Astrocyte (in vitro differentiated cells and primary cell): ENCODE results near the gene ZBP1. TPM values are rescaled to one million over a fixed set of nuclear protein-coding genes. Genes with fewer than 3 reads are reported as not detected.
A peak's percentile ranks its signal among the peaks of the same experiment; 100 is the strongest.

Source experiments
- DNase-seq: peaks from one replicate; pipeline ENCODE4 v3.0.0-alpha.2; 2010; ENCODE audit warnings: low read depth
- FAIRE-seq: peaks from 2 replicates; lab custom pipeline; 2011; peaks lifted over from hg19 to GRCh38; lab: Jason Lieb, UNC
- H2AFZ ChIP-seq: 2 replicates; pipeline ENCODE4 v1.6.0; 2012; ENCODE audit warnings: low read depth, low read length, inconsistent platforms
- H3K27ac ChIP-seq: 2 replicates; pipeline ENCODE4 v1.5.1; 2011; ENCODE audit warnings: low read depth, low read length, inconsistent platforms
- H3K27me3 ChIP-seq: 2 replicates; pipeline ENCODE4 v1.6.0; 2011; ENCODE audit warnings: low read length, inconsistent platforms; ENCODE audit not compliant: insufficient read depth
- H3K36me3 ChIP-seq: 2 replicates; pipeline ENCODE4 v1.5.1; 2011; ENCODE audit warnings: low read length, inconsistent platforms; ENCODE audit not compliant: insufficient read depth
- H3K4me1 ChIP-seq: 2 replicates; pipeline ENCODE4 v1.5.1; 2011; ENCODE audit warnings: low read length, inconsistent platforms; ENCODE audit not compliant: insufficient read depth
- H3K4me2 ChIP-seq: 2 replicates; pipeline ENCODE4 v1.6.0; 2012; ENCODE audit warnings: low read length, inconsistent platforms
- H3K4me3 ChIP-seq: 2 replicates; pipeline ENCODE4 v1.5.1; 2011; ENCODE audit warnings: low read depth, mild to moderate bottlenecking, low read length, inconsistent platforms; ENCODE audit not compliant: insufficient read depth
- H3K79me2 ChIP-seq: 2 replicates; pipeline ENCODE4 v1.6.0; 2012; ENCODE audit warnings: mild to moderate bottlenecking, low read length, inconsistent platforms; ENCODE audit not compliant: insufficient read depth
- H3K9ac ChIP-seq: 2 replicates; pipeline ENCODE4 v1.6.0; 2012; ENCODE audit warnings: mild to moderate bottlenecking, low read length, inconsistent platforms
- H3K9me3 ChIP-seq: 2 replicates; pipeline ENCODE4 v1.5.1; 2012; ENCODE audit warnings: low read depth, mild to moderate bottlenecking, low read length, inconsistent platforms; ENCODE audit not compliant: insufficient read depth
- H4K20me1 ChIP-seq: 2 replicates; pipeline ENCODE4 v1.6.0; 2012; ENCODE audit warnings: low read length, inconsistent platforms; ENCODE audit not compliant: insufficient read depth
- H3K27ac Mint-ChIP-seq: one replicate; pipeline ENCODE4 v1.8.0; 2021; ENCODE audit warnings: mild to moderate bottlenecking, mixed read lengths; ENCODE audit not compliant: unreplicated experiment
- H3K27me3 Mint-ChIP-seq: one replicate; pipeline ENCODE4 v1.8.0; 2021; ENCODE audit warnings: low read depth, mixed read lengths; ENCODE audit not compliant: unreplicated experiment
- H3K36me3 Mint-ChIP-seq: one replicate; pipeline ENCODE4 v1.8.0; 2021; ENCODE audit warnings: low read depth, mixed read lengths; ENCODE audit not compliant: unreplicated experiment
- H3K4me1 Mint-ChIP-seq: one replicate; pipeline ENCODE4 v1.8.0; 2021; ENCODE audit warnings: low read depth, mixed read lengths; ENCODE audit not compliant: unreplicated experiment
- H3K4me3 Mint-ChIP-seq: one replicate; pipeline ENCODE4 v1.8.0; 2021; ENCODE audit warnings: mild to moderate bottlenecking, moderate library complexity, mixed read lengths; ENCODE audit not compliant: unreplicated experiment
- H3K9me3 Mint-ChIP-seq: one replicate; pipeline ENCODE4 v1.8.0; 2021; ENCODE audit warnings: mild to moderate bottlenecking, mixed read lengths; ENCODE audit not compliant: unreplicated experiment
- EZH2 ChIP-seq: IDR thresholded peaks from 2 replicates; pipeline ENCODE4 v1.6.1; 2012; ENCODE audit warnings: mild to moderate bottlenecking, low read length, inconsistent platforms; ENCODE audit not compliant: insufficient read depth
- total RNA-seq: library from RNA; stranded (reverse); gene quantifications from 2 replicates; pipeline ENCODE4 v1.2.1, GENCODE V29; 2021
- TF ChIP-seq, protein P1 (sequence below): IDR thresholded peaks from 2 replicates; pipeline ENCODE4 v1.5.1; 2011; ENCODE audit warnings: low read depth, mild to moderate bottlenecking, inconsistent platforms, low read length, moderate library complexity; ENCODE audit not compliant: insufficient read depth

ZBP1 gene
- total RNA-seq, 1 donor from 2014 or later = not detected

- H2AFZ ChIP-seq = no peak overlapping the region
- H3K4me1 ChIP-seq = peaks cover 8% of the 10 kb centered on the region
- Mint-ChIP-seq H3K36me3 (no peaks in the 10 kb centered on the region), H3K9me3 (peaks cover 6% of the 10 kb centered on the region), H3K4me3 (peak overlapping the region; percentile 45), H3K4me1 (peaks cover 9% of the 10 kb centered on the region), H3K27ac (no peak overlapping the region), H3K27me3 (peaks cover 27% of the 10 kb centered on the region)
- TF ChIP-seq, protein P1, sequence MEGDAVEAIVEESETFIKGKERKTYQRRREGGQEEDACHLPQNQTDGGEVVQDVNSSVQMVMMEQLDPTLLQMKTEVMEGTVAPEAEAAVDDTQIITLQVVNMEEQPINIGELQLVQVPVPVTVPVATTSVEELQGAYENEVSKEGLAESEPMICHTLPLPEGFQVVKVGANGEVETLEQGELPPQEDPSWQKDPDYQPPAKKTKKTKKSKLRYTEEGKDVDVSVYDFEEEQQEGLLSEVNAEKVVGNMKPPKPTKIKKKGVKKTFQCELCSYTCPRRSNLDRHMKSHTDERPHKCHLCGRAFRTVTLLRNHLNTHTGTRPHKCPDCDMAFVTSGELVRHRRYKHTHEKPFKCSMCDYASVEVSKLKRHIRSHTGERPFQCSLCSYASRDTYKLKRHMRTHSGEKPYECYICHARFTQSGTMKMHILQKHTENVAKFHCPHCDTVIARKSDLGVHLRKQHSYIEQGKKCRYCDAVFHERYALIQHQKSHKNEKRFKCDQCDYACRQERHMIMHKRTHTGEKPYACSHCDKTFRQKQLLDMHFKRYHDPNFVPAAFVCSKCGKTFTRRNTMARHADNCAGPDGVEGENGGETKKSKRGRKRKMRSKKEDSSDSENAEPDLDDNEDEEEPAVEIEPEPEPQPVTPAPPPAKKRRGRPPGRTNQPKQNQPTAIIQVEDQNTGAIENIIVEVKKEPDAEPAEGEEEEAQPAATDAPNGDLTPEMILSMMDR = peak; percentile 70
- TF ChIP-seq EZH2 = no peak
- no peaks in the 10 kb centered on the region for H3K79me2 ChIP-seq
- H3K4me3 ChIP-seq = no peak overlapping the region
- H3K27me3 ChIP-seq = peaks cover 4% of the 10 kb centered on the region
- no peak for FAIRE-seq
- no peaks in the 10 kb centered on the region for H3K36me3 ChIP-seq
- no peaks in the 10 kb centered on the region for H4K20me1 ChIP-seq
- no peak overlapping the region for H3K9ac ChIP-seq
- H3K4me2 ChIP-seq = no peak overlapping the region
- H3K27ac ChIP-seq = no peak overlapping the region
- H3K9me3 ChIP-seq = no peaks in the 10 kb centered on the region
- peak; percentile 65 for DNase-seq
These were observed 2.6 kb upstream of the ZBP1 start for GRCh38 chr20:57622579-57623381.

GRCh38 chr20:57622201-57622570 lies 2.0 kb upstream of the ZBP1 start:
- no peak overlapping the region for H3K9ac ChIP-seq
- Mint-ChIP-seq H3K36me3 (no peaks in the 10 kb centered on the region), H3K27ac (no peak overlapping the region), H3K4me3 (no peak overlapping the region), H3K27me3 (peaks cover 33% of the 10 kb centered on the region), H3K9me3 (peaks cover 7% of the 10 kb centered on the region), H3K4me1 (peaks cover 7% of the 10 kb centered on the region)
- no peak overlapping the region for H3K4me3 ChIP-seq
- no peak for FAIRE-seq
- H3K4me2 ChIP-seq = no peak overlapping the region
- no peak for DNase-seq
- H3K79me2 ChIP-seq = no peaks in the 10 kb centered on the region
- no peak overlapping the region for H3K27ac ChIP-seq
- no peak overlapping the region for H2AFZ ChIP-seq
- peaks cover 4% of the 10 kb centered on the region for H3K27me3 ChIP-seq
- H3K36me3 ChIP-seq = no peaks in the 10 kb centered on the region
- no peak for TF ChIP-seq EZH2
- TF ChIP-seq, protein P1 = no peak
- H3K4me1 ChIP-seq = peaks cover 5% of the 10 kb centered on the region
- H3K9me3 ChIP-seq = no peaks in the 10 kb centered on the region
- no peaks in the 10 kb centered on the region for H4K20me1 ChIP-seq

DNA sequence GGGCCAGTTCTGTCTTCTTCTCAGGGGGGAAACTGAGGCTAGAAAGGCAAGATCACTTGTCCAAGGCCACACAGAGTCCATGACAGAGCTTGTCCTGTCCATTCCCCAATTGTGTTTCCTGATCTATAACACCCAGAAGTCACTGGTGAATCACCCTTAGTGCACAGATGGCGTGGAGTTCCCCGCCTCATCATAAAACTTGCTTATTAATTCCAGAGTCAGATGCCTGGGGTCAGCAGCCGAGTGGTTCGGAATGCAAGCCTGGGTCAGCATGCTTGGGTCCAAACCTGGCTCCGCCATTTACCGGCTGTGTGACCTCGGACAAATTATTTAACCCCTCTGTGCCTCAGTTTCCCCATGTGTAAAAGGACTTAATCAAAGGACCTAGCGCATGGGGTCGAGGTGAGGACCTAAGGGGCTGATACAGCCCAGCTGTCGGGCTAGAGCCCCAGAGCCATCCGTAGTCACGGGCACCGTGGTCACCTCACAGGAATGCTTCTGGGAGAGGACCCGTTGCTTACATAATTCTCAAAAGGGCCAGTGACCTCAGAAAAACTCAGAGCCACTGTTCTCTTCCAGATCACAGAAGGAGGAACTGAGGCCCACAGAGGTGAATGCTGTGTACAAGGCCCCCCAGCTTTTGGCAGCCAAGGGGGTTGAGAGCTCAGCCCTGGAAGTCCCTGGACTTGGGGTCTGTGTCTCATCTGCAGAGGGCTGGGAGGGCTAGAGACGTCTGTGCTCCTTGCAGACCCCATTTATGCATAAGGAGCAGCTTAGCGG lies 1.4 kb upstream of the ZBP1 start:
- DNase-seq (no peak), FAIRE-seq (no peak)
- no peaks in the 10 kb centered on the region for H4K20me1 ChIP-seq
- H3K9me3 ChIP-seq = no peaks in the 10 kb centered on the region
- H3K79me2 ChIP-seq = no peaks in the 10 kb centered on the region
- peaks cover 7% of the 10 kb centered on the region for H3K4me1 Mint-ChIP-seq
- H3K27ac Mint-ChIP-seq = no peak overlapping the region
- no peak overlapping the region for H3K9ac ChIP-seq
- no peak overlapping the region for H2AFZ ChIP-seq
- no peak overlapping the region for H3K4me3 ChIP-seq
- no peak for TF ChIP-seq EZH2
- TF ChIP-seq, protein P1 = no peak
- H3K4me1 ChIP-seq = peaks cover 5% of the 10 kb centered on the region
- H3K27ac ChIP-seq = no peak overlapping the region
- H3K27me3 ChIP-seq = peaks cover 4% of the 10 kb centered on the region
- no peaks in the 10 kb centered on the region for H3K36me3 Mint-ChIP-seq
- H3K36me3 ChIP-seq = no peaks in the 10 kb centered on the region
- H3K4me2 ChIP-seq = no peak overlapping the region
- peaks cover 38% of the 10 kb centered on the region for H3K27me3 Mint-ChIP-seq
- H3K4me3 Mint-ChIP-seq = no peak overlapping the region
- peaks cover 10% of the 10 kb centered on the region for H3K9me3 Mint-ChIP-seq
